Fibroblast of the aortic adventitia (primary cell): ENCODE results near the gene LRRC49. TPM values are rescaled to one million over a fixed set of nuclear protein-coding genes. Genes with fewer than 3 reads are reported as not detected.
"Not testable (repeated sequence)": the region's sequence is repeated elsewhere in the genome, so short reads cannot be mapped to it uniquely, and the experiment has no call there.

ENCODE experiments used
- DNase-seq: peaks from one replicate; pipeline ENCODE4 v3.0.0-alpha.2; 2010; ENCODE audit warnings: low read depth
- H3K4me3 ChIP-seq: 2 replicates; pipeline ENCODE4 v1.5.1; 2011; ENCODE audit warnings: low read depth, mild to moderate bottlenecking, control low read depth, low read length, moderate library complexity
- CTCF ChIP-seq: IDR thresholded peaks from 2 replicates; pipeline ENCODE4 v1.5.1; 2011; ENCODE audit warnings: mild to moderate bottlenecking, low read length, control low read depth, inconsistent platforms; ENCODE audit not compliant: insufficient read depth
- total RNA-seq: library from RNA; depleted of rRNA; stranded (reverse); fragments of >200 nt; gene quantifications from 2 replicates; pipeline ENCODE4 v1.2.3, GENCODE V29; 2012; ENCODE audit warnings: low replicate concordance

Gene LRRC49
- total RNA-seq, 1 donor = 25.2 TPM

- no peak overlapping the region for H3K4me3 ChIP-seq
- no peak for TF ChIP-seq CTCF
- peak; percentile 26 for DNase-seq
These were observed 149.8 kb downstream of the LRRC49 start for GRCh38 chr15:71042356-71042922.

GRCh38 chr15:71043373-71043772, 150.7 kb downstream of the LRRC49 start:
- no peak overlapping the region for H3K4me3 ChIP-seq
- peak; percentile 47 for DNase-seq
- TF ChIP-seq CTCF = no peak

- TF ChIP-seq CTCF = no peak
- peak; percentile 87 for DNase-seq
- H3K4me3 ChIP-seq = no peak overlapping the region
These were observed 151.4 kb downstream of the LRRC49 start for GRCh38 chr15:71044006-71044405.

GRCh38 chr15:71046146-71046545, 153.5 kb downstream of the LRRC49 start:
- not testable (repeated sequence) for H3K4me3 ChIP-seq
- DNase-seq = peak; percentile 32

- no peak for TF ChIP-seq CTCF
- DNase-seq = peak; percentile 99
- H3K4me3 ChIP-seq = no peak overlapping the region
These were observed 156.5 kb downstream of the LRRC49 start for GRCh38 chr15:71048913-71049675.

- H3K4me3 ChIP-seq = no peak overlapping the region
- peak; percentile 72 for DNase-seq
- no peak for TF ChIP-seq CTCF
These were observed 157.2 kb downstream of the LRRC49 start for GRCh38 chr15:71049706-71050422.

- no peak overlapping the region for H3K4me3 ChIP-seq
- no peak for TF ChIP-seq CTCF
- DNase-seq = no peak
These were observed 157.8 kb downstream of the LRRC49 start for GRCh38 chr15:71050461-71050860.
